SH-SY5Y (cell line): Measurements from ENCODE around the gene ANO4.

Source experiments
- GATA2 ChIP-seq: IDR thresholded peaks from 2 replicates; pipeline ENCODE4 v1.6.1; 2011; ENCODE audit warnings: mild to moderate bottlenecking, low read depth, low read length
- GATA3 ChIP-seq: IDR thresholded peaks from 2 replicates; pipeline ENCODE4 v1.6.1; 2011; ENCODE audit warnings: low read depth, mild to moderate bottlenecking, low read length, moderate library complexity

- TF ChIP-seq GATA3 = no peak
- TF ChIP-seq GATA2 = no peak
Measured at GRCh38 chr12:100875771-100876170, 81.2 kb downstream of the ANO4 start.
